KMS-11 (cell line): ENCODE measurements around the gene FOXO6.

Experiments used
- H2AFZ ChIP-seq: fragments of 200-600 bp; sonication (generic); 2 replicates; pipeline ENCODE4 v1.6.1; 2016; ENCODE audit warnings: antibody characterized with exemption, mixed run types, low read depth
- H3K27ac ChIP-seq: fragments of 200-600 bp; sonication (generic); 2 replicates; pipeline ENCODE4 v1.6.1; 2016; ENCODE audit warnings: mild to moderate bottlenecking, mixed run types
- H3K27me3 ChIP-seq: fragments of 200-600 bp; sonication (generic); 2 replicates; pipeline ENCODE4 v1.6.1; 2017; ENCODE audit warnings: mild to moderate bottlenecking, low read depth, mixed run types, moderate library complexity; ENCODE audit not compliant: insufficient read depth
- H3K36me3 ChIP-seq: fragments of 200-600 bp; sonication (generic); 2 replicates; pipeline ENCODE4 v1.6.1; 2017; ENCODE audit warnings: mild to moderate bottlenecking, mixed run types; ENCODE audit not compliant: insufficient read depth
- H3K4me1 ChIP-seq: fragments of 200-600 bp; sonication (generic); 2 replicates; pipeline ENCODE4 v1.6.1; 2016; ENCODE audit warnings: mild to moderate bottlenecking, low read depth, mixed run types; ENCODE audit not compliant: poor library complexity, severe bottlenecking
- H3K4me2 ChIP-seq: fragments of 200-600 bp; sonication (generic); 2 replicates; pipeline ENCODE4 v1.7.0; 2016; ENCODE audit warnings: mild to moderate bottlenecking, mixed run types
- H3K4me3 ChIP-seq: fragments of 200-600 bp; sonication (generic); IDR thresholded peaks from 2 replicates; pipeline ENCODE4 v1.6.1; 2017; ENCODE audit warnings: low read depth, low read length, mixed read lengths; ENCODE audit not compliant: insufficient read depth
- H3K79me2 ChIP-seq: fragments of 200-600 bp; sonication (generic); 2 replicates; pipeline ENCODE4 v1.6.1; 2016; ENCODE audit warnings: low read depth, mixed run types; ENCODE audit not compliant: insufficient read depth
- H3K9ac ChIP-seq: fragments of 200-600 bp; sonication (generic); 2 replicates; pipeline ENCODE4 v1.6.1; 2016; ENCODE audit warnings: mild to moderate bottlenecking, mixed run types
- H4K20me1 ChIP-seq: fragments of 200-600 bp; sonication (generic); 2 replicates; pipeline ENCODE4 v1.6.1; 2016; ENCODE audit warnings: mild to moderate bottlenecking, mixed run types; ENCODE audit not compliant: insufficient read depth
- CTCF ChIP-seq: fragments of 200-600 bp; sonication (generic); conservative IDR thresholded peaks from 2 replicates; pipeline ENCODE4 v1.6.1; 2017; ENCODE audit warnings: low read depth, mild to moderate bottlenecking, antibody characterized with exemption, low read length, moderate library complexity, mixed read lengths

The FOXO6 gene

GRCh38 chr1:41417746-41418145, 56.5 kb downstream of the FOXO6 start:
- H2AFZ ChIP-seq: no peak overlapping the region
- H3K27me3 ChIP-seq: no peaks in the 10 kb centered on the region
- H3K36me3 ChIP-seq: no peaks in the 10 kb centered on the region
- H3K4me3 ChIP-seq: no peak overlapping the region
- H3K27ac ChIP-seq: no peak overlapping the region
- H3K4me2 ChIP-seq: no peak overlapping the region
- no peaks in the 10 kb centered on the region for H3K79me2 ChIP-seq
- no peaks in the 10 kb centered on the region for H4K20me1 ChIP-seq
- no peak overlapping the region for H3K9ac ChIP-seq
- TF ChIP-seq CTCF: no peak
- H3K4me1 ChIP-seq: no peaks in the 10 kb centered on the region

GRCh38 chr1:41418857-41419583, 57.8 kb downstream of the FOXO6 start:
- no peaks in the 10 kb centered on the region for H4K20me1 ChIP-seq
- H3K9ac ChIP-seq: no peak overlapping the region
- no peak for TF ChIP-seq CTCF
- no peaks in the 10 kb centered on the region for H3K4me1 ChIP-seq
- H3K4me3 ChIP-seq: no peak overlapping the region
- no peaks in the 10 kb centered on the region for H3K36me3 ChIP-seq
- no peaks in the 10 kb centered on the region for H3K79me2 ChIP-seq
- no peak overlapping the region for H3K4me2 ChIP-seq
- H2AFZ ChIP-seq: no peak overlapping the region
- H3K27me3 ChIP-seq: no peaks in the 10 kb centered on the region
- no peak overlapping the region for H3K27ac ChIP-seq

DNA sequence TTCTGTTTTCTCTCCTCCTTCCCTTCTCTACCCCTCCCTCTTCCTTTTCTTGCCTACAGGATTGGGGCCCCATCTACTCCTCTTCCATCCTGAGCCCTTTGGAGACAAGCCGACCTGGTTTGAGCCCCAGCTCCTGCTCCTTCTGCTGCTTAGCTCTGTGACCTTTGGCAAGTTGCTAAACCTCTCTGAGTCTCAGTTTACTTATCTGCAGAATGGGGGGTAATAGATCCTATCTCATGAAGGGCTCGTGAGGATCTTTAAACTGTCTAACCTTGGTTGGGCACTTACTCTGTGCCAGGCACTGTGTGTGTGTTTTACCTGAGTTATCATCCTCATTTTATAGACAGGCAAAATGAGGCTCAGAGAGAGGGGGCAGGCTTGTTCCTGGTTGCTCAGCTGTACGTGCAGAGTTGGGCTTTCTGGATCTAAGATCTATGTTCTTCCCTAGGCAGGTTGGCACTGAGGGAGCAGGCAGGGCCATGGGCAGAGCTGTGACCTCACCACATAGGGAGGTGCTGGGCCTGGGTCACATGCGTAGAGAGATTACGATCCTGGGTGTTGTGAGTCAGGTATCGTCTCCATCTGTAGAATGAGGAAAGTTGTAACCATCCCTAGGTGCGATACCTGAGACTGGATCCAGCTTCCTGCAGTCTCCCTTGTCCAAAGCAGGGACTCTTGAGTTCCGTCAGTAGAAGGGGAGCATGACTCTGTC, 58.5 kb downstream of the FOXO6 start:
- no peaks in the 10 kb centered on the region for H3K4me1 ChIP-seq
- no peaks in the 10 kb centered on the region for H3K36me3 ChIP-seq
- H3K79me2 ChIP-seq: no peaks in the 10 kb centered on the region
- H3K9ac ChIP-seq: no peak overlapping the region
- H3K4me3 ChIP-seq: no peak overlapping the region
- H3K27ac ChIP-seq: no peak overlapping the region
- no peak overlapping the region for H2AFZ ChIP-seq
- H4K20me1 ChIP-seq: no peaks in the 10 kb centered on the region
- H3K27me3 ChIP-seq: no peaks in the 10 kb centered on the region
- H3K4me2 ChIP-seq: no peak overlapping the region
- TF ChIP-seq CTCF: no peak

- H3K4me1 ChIP-seq: no peaks in the 10 kb centered on the region
- no peak overlapping the region for H3K4me3 ChIP-seq
- no peaks in the 10 kb centered on the region for H3K79me2 ChIP-seq
- no peak overlapping the region for H2AFZ ChIP-seq
- H3K36me3 ChIP-seq: no peaks in the 10 kb centered on the region
- H3K4me2 ChIP-seq: no peak overlapping the region
- H3K9ac ChIP-seq: no peak overlapping the region
- no peak for TF ChIP-seq CTCF
- no peak overlapping the region for H3K27ac ChIP-seq
- H4K20me1 ChIP-seq: no peaks in the 10 kb centered on the region
- H3K27me3 ChIP-seq: no peaks in the 10 kb centered on the region
Observed at GRCh38 chr1:41420351-41420750, 59.1 kb downstream of the FOXO6 start.
